GM12864 (cell line): ENCODE data around the gene SIAH3.

Source experiments
- DNase-seq: peaks from one replicate; pipeline ENCODE4 v3.0.0-alpha.2; 2011; ENCODE audit warnings: low read depth
- H3K4me3 ChIP-seq: 2 replicates; pipeline ENCODE4 v1.5.1; 2011; ENCODE audit warnings: mild to moderate bottlenecking, low read depth, low read length, control low read depth
- TF ChIP-seq, protein P1 (sequence below): IDR thresholded peaks from 2 replicates; pipeline ENCODE4 v1.5.1; 2011; ENCODE audit warnings: low read depth, mild to moderate bottlenecking, moderate library complexity, low read length, control low read depth, inconsistent platforms; ENCODE audit errors: missing control alignments

The SIAH3 gene

DNA sequence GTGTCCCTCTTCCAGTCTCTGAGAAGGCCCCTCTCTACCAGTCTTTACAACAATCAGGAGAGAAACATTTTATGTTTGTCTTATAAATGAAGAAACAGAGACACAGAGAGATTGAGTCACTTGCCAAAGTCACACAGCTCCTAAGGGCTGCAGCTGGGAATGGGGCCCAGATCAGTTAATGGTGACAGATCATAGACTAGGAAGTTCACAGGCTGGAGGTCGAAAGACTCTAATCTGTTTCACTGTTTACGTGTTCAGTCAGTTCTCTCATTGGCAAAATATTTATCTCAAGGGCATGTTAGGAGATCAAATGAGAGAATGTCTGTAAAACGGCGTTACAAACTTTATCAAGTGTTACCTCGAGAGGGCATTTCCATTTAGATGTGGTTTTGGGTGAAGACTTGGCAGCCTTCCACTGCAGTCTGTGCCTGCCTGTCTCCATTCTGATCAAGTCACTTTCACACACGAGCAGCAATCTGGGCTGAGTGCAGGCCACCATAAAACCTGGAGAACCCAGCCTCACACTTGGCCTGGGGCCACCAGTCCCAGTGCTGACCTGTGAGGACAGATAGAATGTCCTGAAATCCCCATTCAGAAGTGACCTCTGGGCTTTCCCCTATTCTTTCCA lies 65.1 kb downstream of the SIAH3 start:
- H3K4me3 ChIP-seq, result no peak overlapping the region
- no peak for DNase-seq
- TF ChIP-seq, protein P1, sequence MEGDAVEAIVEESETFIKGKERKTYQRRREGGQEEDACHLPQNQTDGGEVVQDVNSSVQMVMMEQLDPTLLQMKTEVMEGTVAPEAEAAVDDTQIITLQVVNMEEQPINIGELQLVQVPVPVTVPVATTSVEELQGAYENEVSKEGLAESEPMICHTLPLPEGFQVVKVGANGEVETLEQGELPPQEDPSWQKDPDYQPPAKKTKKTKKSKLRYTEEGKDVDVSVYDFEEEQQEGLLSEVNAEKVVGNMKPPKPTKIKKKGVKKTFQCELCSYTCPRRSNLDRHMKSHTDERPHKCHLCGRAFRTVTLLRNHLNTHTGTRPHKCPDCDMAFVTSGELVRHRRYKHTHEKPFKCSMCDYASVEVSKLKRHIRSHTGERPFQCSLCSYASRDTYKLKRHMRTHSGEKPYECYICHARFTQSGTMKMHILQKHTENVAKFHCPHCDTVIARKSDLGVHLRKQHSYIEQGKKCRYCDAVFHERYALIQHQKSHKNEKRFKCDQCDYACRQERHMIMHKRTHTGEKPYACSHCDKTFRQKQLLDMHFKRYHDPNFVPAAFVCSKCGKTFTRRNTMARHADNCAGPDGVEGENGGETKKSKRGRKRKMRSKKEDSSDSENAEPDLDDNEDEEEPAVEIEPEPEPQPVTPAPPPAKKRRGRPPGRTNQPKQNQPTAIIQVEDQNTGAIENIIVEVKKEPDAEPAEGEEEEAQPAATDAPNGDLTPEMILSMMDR, result no peak

DNA sequence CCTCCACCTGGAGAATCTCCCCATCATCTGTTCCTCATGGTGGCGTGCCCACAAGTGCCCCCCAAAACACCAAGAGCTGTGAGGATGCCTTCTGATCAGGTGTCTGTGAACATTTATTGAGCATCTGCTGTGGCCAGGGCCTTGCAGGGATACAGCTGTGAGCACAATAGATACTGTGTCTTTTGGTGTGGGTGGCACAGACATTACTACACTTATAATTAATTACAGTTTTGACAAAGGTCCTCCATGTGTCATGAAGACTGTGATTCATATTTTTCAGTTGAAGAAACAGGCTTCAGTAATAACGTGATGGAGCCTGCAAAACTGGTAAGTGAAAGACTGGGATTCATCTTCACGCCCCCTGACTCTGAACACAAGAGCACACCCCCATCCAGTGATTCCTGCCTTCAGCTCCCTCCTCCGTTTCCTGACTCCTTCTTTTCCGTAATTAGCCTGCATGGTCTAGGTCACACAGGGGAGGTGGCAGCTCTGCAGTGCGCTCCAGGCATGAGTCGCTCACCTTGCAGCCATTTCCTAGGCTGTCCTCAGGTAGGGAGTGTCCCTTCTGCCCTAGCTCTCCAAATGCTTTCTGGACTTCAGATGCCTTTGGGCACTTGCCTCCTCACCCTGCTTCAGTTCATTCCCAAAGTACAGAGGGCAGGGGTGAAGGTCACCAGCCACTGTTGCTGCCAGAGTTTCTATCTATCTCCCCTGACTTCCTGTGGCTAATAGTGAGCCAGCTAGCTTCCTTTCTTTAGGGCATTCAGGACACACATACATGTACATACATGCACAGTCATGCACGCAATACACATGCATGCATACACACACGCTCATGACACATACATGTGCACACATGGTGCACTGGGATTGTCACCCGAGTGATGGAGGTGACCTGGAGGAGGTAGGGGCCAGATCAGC lies 66.5 kb downstream of the SIAH3 start:
- H3K4me3 ChIP-seq, result no peak overlapping the region
- DNase-seq, result no peak
- TF ChIP-seq, protein P1, result no peak

DNA sequence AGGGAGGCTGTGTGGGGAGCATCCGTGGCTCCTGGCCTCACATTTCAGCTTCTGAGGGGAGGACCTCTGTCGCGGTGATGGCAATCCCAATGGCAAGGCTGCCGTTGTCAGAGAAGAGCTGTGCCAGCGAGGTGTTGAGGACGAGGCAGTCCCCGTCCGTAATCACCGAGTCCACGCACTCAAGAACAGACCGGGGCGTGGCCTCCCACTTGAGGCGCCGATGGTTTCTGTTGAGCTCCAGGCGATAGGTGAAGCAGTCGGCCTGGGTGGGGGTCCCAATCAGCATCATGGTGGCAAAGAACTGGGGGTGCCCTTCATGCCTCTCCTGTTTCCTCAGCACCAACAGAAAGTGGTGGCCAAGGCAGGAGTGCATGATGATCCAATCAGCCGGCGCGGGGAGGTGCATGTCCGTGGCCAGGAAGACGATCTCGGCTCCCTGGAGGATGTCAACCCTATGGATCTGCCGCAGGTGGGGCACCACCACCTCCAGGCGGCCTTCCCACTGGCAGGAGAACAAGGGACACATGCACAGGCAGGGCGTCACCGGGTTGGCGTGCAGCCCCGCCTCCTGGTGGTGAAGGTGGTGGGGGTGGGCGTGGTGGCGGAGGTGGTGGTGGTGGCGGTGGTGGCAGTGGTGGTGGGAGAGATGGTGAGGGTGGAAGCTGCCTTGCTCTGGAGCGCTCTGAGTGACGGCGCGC lies 68.1 kb downstream of the SIAH3 start:
- TF ChIP-seq, protein P1, result no peak
- no peak for DNase-seq
- H3K4me3 ChIP-seq, result no peak overlapping the region

DNA sequence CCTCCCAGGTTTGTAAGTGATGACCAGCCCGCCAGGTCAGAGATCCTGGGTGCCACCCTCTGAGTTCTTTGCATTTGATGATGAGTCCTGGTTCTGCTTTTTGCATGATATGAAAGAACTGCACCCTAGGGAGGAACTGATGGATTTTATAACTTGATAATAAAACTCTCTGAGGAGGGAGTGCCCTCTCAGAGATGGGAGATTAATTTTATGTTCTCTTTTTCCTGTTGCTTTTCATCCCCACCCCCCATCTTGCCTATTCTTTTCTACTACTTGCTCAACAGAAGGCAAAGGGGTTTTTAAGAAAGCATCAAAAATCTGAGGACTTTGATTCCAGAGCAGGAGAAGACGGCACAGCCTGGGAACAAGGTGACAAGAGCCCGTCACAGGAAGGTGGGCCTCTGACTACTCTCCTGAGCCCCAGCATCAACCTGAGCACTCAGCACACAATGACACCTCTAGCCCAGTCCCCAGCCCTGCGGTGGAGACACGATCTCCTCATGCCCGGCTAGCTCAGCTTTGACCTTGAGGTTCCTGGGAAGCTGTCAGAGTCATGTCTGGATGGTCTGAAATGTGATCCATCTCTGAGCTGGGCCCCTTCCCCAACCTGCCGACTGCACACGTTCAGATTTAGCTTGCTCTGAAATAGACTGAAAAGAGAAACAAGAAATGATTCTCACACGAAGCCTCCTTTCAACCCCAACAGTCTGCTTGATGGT lies 69.1 kb downstream of the SIAH3 start:
- TF ChIP-seq, protein P1, result no peak
- H3K4me3 ChIP-seq, result no peak overlapping the region

DNA sequence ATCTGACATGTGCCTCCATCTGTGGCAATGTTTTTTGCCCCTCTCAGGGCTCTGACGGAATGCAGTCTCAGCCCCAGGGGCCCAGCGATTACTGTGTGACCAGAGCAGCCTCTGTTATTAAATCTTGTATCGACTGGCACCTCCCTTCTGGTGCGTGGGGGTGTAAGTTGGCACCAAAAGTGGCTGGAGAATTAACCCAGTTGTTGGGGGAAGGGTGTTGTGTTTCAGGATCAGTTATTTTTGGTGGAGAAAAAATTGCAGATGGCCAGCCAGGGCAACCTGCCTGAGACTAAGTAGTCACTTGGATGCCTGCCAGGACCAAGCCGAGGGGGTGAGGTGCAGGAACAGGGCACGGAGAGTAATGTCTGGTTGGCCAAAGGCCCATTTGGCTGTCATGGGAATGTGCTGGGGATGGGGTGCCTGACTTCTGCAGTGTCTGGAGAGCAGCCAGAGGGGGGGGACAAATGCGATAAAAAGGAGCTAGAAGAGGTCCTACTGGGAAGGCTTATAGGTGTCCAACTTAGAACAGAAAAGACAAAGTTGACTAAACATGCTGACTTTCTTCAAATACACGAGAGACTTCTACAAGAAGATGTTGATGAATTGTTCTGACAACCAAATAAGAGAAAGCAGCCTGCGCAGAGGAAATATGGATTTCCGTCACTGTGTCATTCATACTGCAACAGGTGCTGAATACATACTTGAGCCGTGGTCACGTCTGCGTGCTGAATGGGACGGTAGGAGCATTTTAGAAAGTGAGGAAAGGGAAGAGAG lies 69.8 kb downstream of the SIAH3 start:
- DNase-seq, result no peak
- no peak overlapping the region for H3K4me3 ChIP-seq
- TF ChIP-seq, protein P1, result no peak

More for the DNA sequence above, 69.1 kb downstream of the SIAH3 start:
- DNase-seq, result no peak

DNA sequence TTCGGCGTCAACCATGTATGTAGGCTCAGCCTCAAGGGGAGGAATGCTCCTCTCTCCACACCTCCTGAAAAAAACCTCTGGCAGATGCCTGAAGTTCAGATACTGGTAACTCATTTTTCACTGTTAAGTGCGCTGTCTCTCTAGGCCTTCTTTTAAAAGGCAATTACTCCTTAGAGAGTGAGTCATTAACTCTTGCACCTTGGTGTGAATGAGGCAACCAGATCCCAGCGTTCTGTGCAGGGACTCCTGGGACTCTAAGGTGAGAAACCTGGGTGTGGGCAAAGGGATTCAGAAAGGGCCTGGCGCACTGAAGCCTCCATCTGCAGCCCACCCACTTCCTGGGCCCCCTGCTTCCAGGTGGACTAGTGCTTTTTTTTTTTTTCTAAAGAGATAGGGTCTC lies 71.7 kb downstream of the SIAH3 start:
- TF ChIP-seq, protein P1, result no peak
- no peak for DNase-seq
- no peak overlapping the region for H3K4me3 ChIP-seq
